ENCODE results near the gene ABR.

ABR gene

GRCh38 chr17:1116602-1117001 lies 63.2 kb downstream of the ABR start:
- H3K4me2 ChIP-seq (ENCODE audit: insufficient read depth, low read length), result no peak overlapping the region
- H3K9me3 ChIP-seq (ENCODE audit: insufficient read depth, low read length, severe bottlenecking), result no peaks in the 10 kb centered on the region
- H3K79me2 ChIP-seq (ENCODE audit: insufficient read depth, low read length), result no peaks in the 10 kb centered on the region
- DNase-seq (no peak), ATAC-seq (ENCODE audit: insufficient read depth, low read depth) (no peak)
- H3K27me3 ChIP-seq (ENCODE audit: insufficient read depth, low read length, poor library complexity), result no peaks in the 10 kb centered on the region
- no peak overlapping the region for H2AFZ ChIP-seq (ENCODE audit: low read depth, low read length)
- no peaks in the 10 kb centered on the region for H3K36me3 ChIP-seq (ENCODE audit: insufficient read depth, low read length)
- no peak overlapping the region for H3K9ac ChIP-seq (ENCODE audit: low read depth, low read length)
- H3K27ac ChIP-seq (ENCODE audit: low read length), result no peak overlapping the region
- H4K20me1 ChIP-seq (ENCODE audit: insufficient read depth, low read length), result no peaks in the 10 kb centered on the region
- H3K4me3 ChIP-seq (ENCODE audit: low read depth in 1 of 2, low read length in 2 of 2), result no peak overlapping the region
- H3K4me1 ChIP-seq (ENCODE audit: insufficient read depth, low read length), result peaks cover 8% of the 10 kb centered on the region
- no peak for TF ChIP-seq CTCF (IDR thresholded peaks at IDR 0.05; ENCODE audit: borderline replicate concordance, extremely low read depth, low read length, poor library complexity, severe bottlenecking)
- TF ChIP-seq EZH2 (IDR thresholded peaks at IDR 0.05; ENCODE audit: borderline replicate concordance, low read depth, low read length, severe bottlenecking), result no peak

- H4K20me1 ChIP-seq (ENCODE audit: insufficient read depth, low read length), result 0 out of 2 replicates have a peak, but pooled peaks cover 2% of the 10 kb centered on the region
- TF ChIP-seq EZH2 (IDR thresholded peaks at IDR 0.05; ENCODE audit: borderline replicate concordance, low read depth, low read length, severe bottlenecking) (no peak), CTCF (IDR thresholded peaks at IDR 0.05; ENCODE audit: borderline replicate concordance, extremely low read depth, low read length, poor library complexity, severe bottlenecking) (no peak)
Observed at GRCh38 chr17:1112875-1113274, 66.9 kb downstream of the ABR start.

GRCh38 chr17:1111599-1112443 lies 68.0 kb downstream of the ABR start:
- 0 out of 2 replicates have a peak, but pooled peaks cover 3% of the 10 kb centered on the region for H4K20me1 ChIP-seq (ENCODE audit: insufficient read depth, low read length)
- H3K36me3 ChIP-seq (ENCODE audit: insufficient read depth, low read length), result no peaks in the 10 kb centered on the region; the same call in 1 of the 2 replicates
- H3K27ac ChIP-seq (ENCODE audit: low read length), result no peak overlapping the region
- H3K9ac ChIP-seq (ENCODE audit: low read depth, low read length), result no peak overlapping the region
- no peaks in the 10 kb centered on the region for H3K9me3 ChIP-seq (ENCODE audit: insufficient read depth, low read length, severe bottlenecking)
- peaks cover 11% of the 10 kb centered on the region for H3K79me2 ChIP-seq (ENCODE audit: insufficient read depth, low read length)
- H3K4me2 ChIP-seq (ENCODE audit: insufficient read depth, low read length), result no peak overlapping the region
- peaks cover 40% of the 10 kb centered on the region for H3K4me1 ChIP-seq (ENCODE audit: insufficient read depth, low read length)
- TF ChIP-seq CTCF (IDR thresholded peaks at IDR 0.05; ENCODE audit: borderline replicate concordance, extremely low read depth, low read length, poor library complexity, severe bottlenecking) (no peak), EZH2 (IDR thresholded peaks at IDR 0.05; ENCODE audit: borderline replicate concordance, low read depth, low read length, severe bottlenecking) (no peak)
- no peak overlapping the region for H2AFZ ChIP-seq (ENCODE audit: low read depth, low read length)
- H3K27me3 ChIP-seq (ENCODE audit: insufficient read depth, low read length, poor library complexity), result no peaks in the 10 kb centered on the region
- DNase-seq (no peak), ATAC-seq (ENCODE audit: insufficient read depth, low read depth) (no peak)
- no peak overlapping the region for H3K4me3 ChIP-seq (ENCODE audit: low read depth in 1 of 2, low read length in 2 of 2)

More at GRCh38 chr17:1112875-1113274, 66.9 kb downstream of the ABR start:
- peaks cover 32% of the 10 kb centered on the region for H3K4me1 ChIP-seq (ENCODE audit: insufficient read depth, low read length)
- no peaks in the 10 kb centered on the region for H3K27me3 ChIP-seq (ENCODE audit: insufficient read depth, low read length, poor library complexity)
- H2AFZ ChIP-seq (ENCODE audit: low read depth, low read length), result no peak overlapping the region
- peaks cover 11% of the 10 kb centered on the region for H3K79me2 ChIP-seq (ENCODE audit: insufficient read depth, low read length)
- no peaks in the 10 kb centered on the region for H3K9me3 ChIP-seq (ENCODE audit: insufficient read depth, low read length, severe bottlenecking)
- no peak overlapping the region for H3K9ac ChIP-seq (ENCODE audit: low read depth, low read length)
- no peaks in the 10 kb centered on the region; the same call in 1 of the 2 replicates for H3K36me3 ChIP-seq (ENCODE audit: insufficient read depth, low read length)
- DNase-seq (no peak), ATAC-seq (ENCODE audit: insufficient read depth, low read depth) (no peak)
- no peak overlapping the region for H3K4me2 ChIP-seq (ENCODE audit: insufficient read depth, low read length)
- H3K4me3 ChIP-seq (ENCODE audit: low read depth in 1 of 2, low read length in 2 of 2), result no peak overlapping the region
- H3K27ac ChIP-seq (ENCODE audit: low read length), result no peak overlapping the region

Data from DND-41 (cell line).